ENCODE results near the gene LGALS12.
A peak's percentile ranks its signal among the peaks of the same experiment; 100 is the strongest.

LGALS12 gene

DNA sequence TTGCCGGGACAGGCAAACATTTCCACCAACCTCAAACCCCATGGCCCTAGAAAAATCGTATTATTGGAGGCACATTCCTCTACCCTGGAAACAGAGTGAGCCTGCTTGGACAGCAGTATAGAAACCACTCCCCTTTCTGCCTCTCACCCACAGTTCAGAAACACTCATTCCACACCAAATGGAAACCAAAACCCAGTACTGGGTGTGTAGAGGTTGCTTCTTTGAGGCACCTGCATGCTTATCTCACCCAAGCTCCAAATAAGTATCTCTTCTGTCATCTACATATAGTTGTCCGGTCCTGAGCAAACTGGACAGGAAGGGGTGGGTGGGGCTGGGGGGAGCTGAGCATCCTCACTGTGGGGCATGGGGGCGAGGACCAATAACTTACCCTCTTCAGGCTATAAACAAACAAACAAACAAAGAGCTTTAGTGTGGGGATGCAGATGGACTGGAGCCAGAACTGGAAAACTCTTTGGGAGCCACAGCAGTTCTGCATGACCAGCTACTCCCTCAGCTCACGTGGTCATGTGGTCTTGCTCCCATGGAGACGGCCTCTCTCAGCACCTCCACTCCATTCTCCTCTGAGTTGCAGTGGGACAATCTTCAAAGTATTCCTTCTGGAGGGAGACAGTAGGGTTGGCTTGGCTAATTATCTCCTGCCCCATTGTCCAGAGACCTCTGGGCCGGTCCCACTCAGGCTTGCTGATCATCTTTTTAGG, 58.3 kb downstream of the LGALS12 start:
- peak in 1 of 5 donors; percentile 75 for DNase-seq

- DNase-seq = no peak
These were observed 59.0 kb downstream of the LGALS12 start for GRCh38 chr11:63564784-63565350.
